ENCODE results near the gene ARHGAP5.

Gene ARHGAP5

DNA sequence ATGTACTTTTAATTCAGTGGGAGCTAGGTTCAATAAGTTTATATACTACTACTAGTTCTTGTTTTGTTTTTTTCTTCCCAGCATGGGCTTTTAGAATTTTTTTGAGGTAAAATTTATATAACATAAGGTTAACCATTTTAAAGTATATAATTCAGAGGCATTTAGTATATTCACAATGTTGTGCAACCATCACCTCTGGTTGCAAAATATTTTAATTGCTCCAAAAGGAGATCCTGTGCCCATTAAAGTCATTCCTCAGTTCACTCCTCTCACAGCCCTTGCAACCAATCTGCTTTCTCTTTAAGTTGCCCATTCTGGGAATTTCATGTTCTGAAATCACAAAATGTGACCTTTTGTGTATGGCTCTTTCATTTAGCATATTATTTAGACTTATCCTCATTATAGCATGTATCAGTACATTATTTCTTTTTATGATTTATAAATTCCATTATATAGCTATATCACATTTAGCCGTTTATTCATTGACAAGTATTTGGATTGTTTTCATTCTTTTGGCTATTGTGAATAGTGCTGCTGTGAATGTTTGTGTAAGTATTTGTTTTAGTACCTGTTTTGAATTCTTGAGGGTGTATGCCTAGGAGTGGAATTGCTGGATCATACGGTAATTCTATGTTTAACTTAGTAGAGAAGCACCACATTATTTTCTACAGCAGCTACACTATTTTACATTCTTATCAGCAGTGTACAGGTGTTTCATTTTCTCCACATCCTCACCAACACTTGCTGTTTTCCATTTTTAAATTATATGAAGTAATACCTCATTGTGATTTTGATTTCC lies 59.1 kb downstream of the ARHGAP5 start:
- H3K79me2 ChIP-seq (ENCODE audit: low read length), result no peaks in the 10 kb centered on the region

DNA sequence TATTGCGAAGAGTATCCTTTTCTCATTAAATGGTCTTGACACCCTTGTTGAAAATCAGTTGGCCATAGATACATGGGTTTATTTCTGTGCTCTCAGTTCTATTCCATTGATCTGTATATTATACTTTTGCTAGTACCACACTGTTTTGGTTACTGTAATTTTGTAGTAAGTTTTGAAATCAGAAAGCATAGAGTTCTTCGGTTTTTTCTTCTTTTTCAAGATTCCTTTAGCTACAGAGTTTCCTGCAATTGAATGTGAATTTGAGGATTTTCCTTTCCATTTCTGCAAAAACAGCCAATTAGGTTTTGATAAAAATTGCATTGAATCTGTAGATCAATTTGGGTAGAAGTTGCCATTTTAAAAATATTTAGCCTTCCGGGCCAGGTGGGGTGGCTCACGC lies 60.2 kb downstream of the ARHGAP5 start:
- no peaks in the 10 kb centered on the region for H4K20me1 ChIP-seq (ENCODE audit: insufficient read depth, low read length)
- H3K9me2 ChIP-seq (replicated peaks; ENCODE audit: insufficient read depth, low read length), result no peaks in the 10 kb centered on the region
- H3K9ac ChIP-seq (ENCODE audit: low read length), result no peak overlapping the region
- DNase-seq, result no peak
- H2AFZ ChIP-seq (ENCODE audit: low read length), result no peak overlapping the region
- H3K9me3 ChIP-seq (replicated peaks; ENCODE audit: insufficient read depth, low read length), result no peaks in the 10 kb centered on the region
- no peaks in the 10 kb centered on the region for H3K4me1 ChIP-seq (ENCODE audit: low read length)
- no peak overlapping the region for H3K27ac ChIP-seq (ENCODE audit: low read length)
- H3K27me3 ChIP-seq (replicated peaks; ENCODE audit: insufficient read depth, low read length), result no peaks in the 10 kb centered on the region
- H3F3A ChIP-seq (ENCODE audit: insufficient read depth, low read length), result no peaks in the 10 kb centered on the region
- H3K36me3 ChIP-seq (replicated peaks; ENCODE audit: insufficient read depth, low read length), result no peaks in the 10 kb centered on the region
- no peaks in the 10 kb centered on the region for H3K79me2 ChIP-seq (ENCODE audit: low read length)
- no peak overlapping the region for H3K4me2 ChIP-seq (ENCODE audit: low read depth, low read length)
- TF ChIP-seq EZH2phosphoT487 (IDR thresholded peaks at IDR 0.05; ENCODE audit: low read length) (no peak), EZH2 (optimal IDR thresholded peaks at IDR 0.05; ENCODE audit: low read depth, low read length) (no peak)
- TF ChIP-seq, protein P1, sequence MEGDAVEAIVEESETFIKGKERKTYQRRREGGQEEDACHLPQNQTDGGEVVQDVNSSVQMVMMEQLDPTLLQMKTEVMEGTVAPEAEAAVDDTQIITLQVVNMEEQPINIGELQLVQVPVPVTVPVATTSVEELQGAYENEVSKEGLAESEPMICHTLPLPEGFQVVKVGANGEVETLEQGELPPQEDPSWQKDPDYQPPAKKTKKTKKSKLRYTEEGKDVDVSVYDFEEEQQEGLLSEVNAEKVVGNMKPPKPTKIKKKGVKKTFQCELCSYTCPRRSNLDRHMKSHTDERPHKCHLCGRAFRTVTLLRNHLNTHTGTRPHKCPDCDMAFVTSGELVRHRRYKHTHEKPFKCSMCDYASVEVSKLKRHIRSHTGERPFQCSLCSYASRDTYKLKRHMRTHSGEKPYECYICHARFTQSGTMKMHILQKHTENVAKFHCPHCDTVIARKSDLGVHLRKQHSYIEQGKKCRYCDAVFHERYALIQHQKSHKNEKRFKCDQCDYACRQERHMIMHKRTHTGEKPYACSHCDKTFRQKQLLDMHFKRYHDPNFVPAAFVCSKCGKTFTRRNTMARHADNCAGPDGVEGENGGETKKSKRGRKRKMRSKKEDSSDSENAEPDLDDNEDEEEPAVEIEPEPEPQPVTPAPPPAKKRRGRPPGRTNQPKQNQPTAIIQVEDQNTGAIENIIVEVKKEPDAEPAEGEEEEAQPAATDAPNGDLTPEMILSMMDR (IDR thresholded peaks at IDR 0.05; ENCODE audit: low read length), result no peak
- no peak overlapping the region for H3K4me3 ChIP-seq (ENCODE audit: low read length)

More for the DNA sequence above, 59.1 kb downstream of the ARHGAP5 start:
- Histone ChIP-seq H3F3A (ENCODE audit: insufficient read depth, low read length) (no peaks in the 10 kb centered on the region), H3K9me2 (replicated peaks; ENCODE audit: insufficient read depth, low read length) (no peaks in the 10 kb centered on the region), H3K9ac (ENCODE audit: low read length) (no peak overlapping the region), H3K4me3 (ENCODE audit: low read length) (no peak overlapping the region), H3K4me1 (ENCODE audit: low read length) (no peaks in the 10 kb centered on the region), H2AFZ (ENCODE audit: low read length) (no peak overlapping the region), H3K36me3 (replicated peaks; ENCODE audit: insufficient read depth, low read length) (no peaks in the 10 kb centered on the region), H4K20me1 (ENCODE audit: insufficient read depth, low read length) (no peaks in the 10 kb centered on the region), H3K27me3 (replicated peaks; ENCODE audit: insufficient read depth, low read length) (no peaks in the 10 kb centered on the region), H3K27ac (ENCODE audit: low read length) (no peak overlapping the region), H3K4me2 (ENCODE audit: low read depth, low read length) (no peak overlapping the region), H3K9me3 (replicated peaks; ENCODE audit: insufficient read depth, low read length) (no peaks in the 10 kb centered on the region)
- TF ChIP-seq EZH2 (optimal IDR thresholded peaks at IDR 0.05; ENCODE audit: low read depth, low read length), result no peak
- TF ChIP-seq, protein P1 (IDR thresholded peaks at IDR 0.05; ENCODE audit: low read length), result no peak
- no peak for DNase-seq

DNA sequence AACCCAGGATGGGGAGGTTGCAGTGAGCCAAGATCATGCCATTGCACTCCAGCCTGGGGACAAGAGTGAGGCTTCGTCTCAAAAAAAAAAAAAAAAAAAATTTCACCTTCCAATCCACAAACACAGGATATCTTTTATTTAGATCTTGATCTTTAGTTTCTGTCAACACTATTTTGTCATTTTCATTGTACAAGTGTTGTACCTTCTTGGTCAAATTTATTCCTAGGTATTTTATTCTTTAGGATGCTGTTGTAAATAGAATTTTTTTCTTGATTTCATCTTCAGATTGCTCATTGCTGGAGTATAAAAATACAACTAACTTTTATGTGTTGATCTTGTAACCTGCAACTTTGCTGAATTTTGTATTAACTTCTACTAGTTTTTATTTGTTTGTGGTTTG lies 60.8 kb downstream of the ARHGAP5 start:
- Histone ChIP-seq H3K27me3 (replicated peaks; ENCODE audit: insufficient read depth, low read length) (no peaks in the 10 kb centered on the region), H3K79me2 (ENCODE audit: low read length) (no peaks in the 10 kb centered on the region), H3F3A (ENCODE audit: insufficient read depth, low read length) (no peaks in the 10 kb centered on the region), H3K4me3 (ENCODE audit: low read length) (no peak overlapping the region), H3K4me1 (ENCODE audit: low read length) (no peaks in the 10 kb centered on the region), H3K9me3 (replicated peaks; ENCODE audit: insufficient read depth, low read length) (no peaks in the 10 kb centered on the region), H3K9ac (ENCODE audit: low read length) (no peak overlapping the region), H3K4me2 (ENCODE audit: low read depth, low read length) (no peak overlapping the region), H3K27ac (ENCODE audit: low read length) (no peak overlapping the region), H3K9me2 (replicated peaks; ENCODE audit: insufficient read depth, low read length) (no peaks in the 10 kb centered on the region), H4K20me1 (ENCODE audit: insufficient read depth, low read length) (no peaks in the 10 kb centered on the region), H3K36me3 (replicated peaks; ENCODE audit: insufficient read depth, low read length) (no peaks in the 10 kb centered on the region), H2AFZ (ENCODE audit: low read length) (no peak overlapping the region)
- TF ChIP-seq, protein P1 (IDR thresholded peaks at IDR 0.05; ENCODE audit: low read length), result no peak
- no peak for TF ChIP-seq EZH2phosphoT487 (IDR thresholded peaks at IDR 0.05; ENCODE audit: low read length)
- no peak for TF ChIP-seq EZH2 (optimal IDR thresholded peaks at IDR 0.05; ENCODE audit: low read depth, low read length)
- no peak for DNase-seq
